ENCODE results near the gene GAPDH.

- no peak for TF ChIP-seq YY1 (IDR thresholded peaks at IDR 0.05; ENCODE audit: insufficient read depth, insufficient read length)
- no peak for TF ChIP-seq ZNF274 (IDR thresholded peaks at IDR 0.05; ENCODE audit: low read depth, low read length)
These were observed 40.4 kb downstream of the GAPDH start for GRCh38 chr12:6574576-6575295.

Measured in NT2/D1 (cell line).